ENCODE data around the gene ATP11A.

ATP11A gene

GRCh38 chr13:112905619-112905989 lies 215.8 kb downstream of the ATP11A start:
- peaks cover 10% of the 10 kb centered on the region for H3K4me1 ChIP-seq (ENCODE audit: low read length)
- no peaks in the 10 kb centered on the region for H3K36me3 ChIP-seq (replicated peaks; ENCODE audit: insufficient read depth, low read length)
- no peak overlapping the region for H2AFZ ChIP-seq (ENCODE audit: low read length)
- TF ChIP-seq EZH2 (optimal IDR thresholded peaks at IDR 0.05; ENCODE audit: low read depth, low read length) (no peak), EZH2phosphoT487 (IDR thresholded peaks at IDR 0.05; ENCODE audit: low read length) (no peak), CTCF (IDR thresholded peaks at IDR 0.05; ENCODE audit: low read length) (no peak)
- no peaks in the 10 kb centered on the region for H3K9me3 ChIP-seq (replicated peaks; ENCODE audit: insufficient read depth, low read length)
- no peaks in the 10 kb centered on the region for H3K9me2 ChIP-seq (replicated peaks; ENCODE audit: insufficient read depth, low read length)
- no peak overlapping the region for H3K4me2 ChIP-seq (ENCODE audit: low read depth, low read length)
- H3K79me2 ChIP-seq (ENCODE audit: low read length): no peaks in the 10 kb centered on the region
- 0 out of 2 replicates have a peak, but pooled peaks cover under 1% of the 10 kb centered on the region for H3F3A ChIP-seq (ENCODE audit: insufficient read depth, low read length)
- H3K27ac ChIP-seq (ENCODE audit: low read length): no peak overlapping the region
- H3K9ac ChIP-seq (ENCODE audit: low read length): no peak overlapping the region
- no peak for DNase-seq
- H4K20me1 ChIP-seq (ENCODE audit: insufficient read depth, low read length): no peaks in the 10 kb centered on the region
- peaks cover 4% of the 10 kb centered on the region; the same call in 1 of the 2 replicates for H3K27me3 ChIP-seq (replicated peaks; ENCODE audit: insufficient read depth, low read length)
- H3K4me3 ChIP-seq (ENCODE audit: low read length): no peak overlapping the region

GRCh38 chr13:112905990-112906641 lies 216.3 kb downstream of the ATP11A start:
- peak; percentile 48 for DNase-seq
- Histone ChIP-seq H3K4me2 (ENCODE audit: low read depth, low read length) (peak overlapping the region; percentile 4; the same call in 1 of the 2 replicates), H2AFZ (ENCODE audit: low read length) (peak overlapping the region; percentile 30; the same call in 1 of the 2 replicates), H3K9me3 (replicated peaks; ENCODE audit: insufficient read depth, low read length) (no peaks in the 10 kb centered on the region), H4K20me1 (ENCODE audit: insufficient read depth, low read length) (no peaks in the 10 kb centered on the region), H3K36me3 (replicated peaks; ENCODE audit: insufficient read depth, low read length) (no peaks in the 10 kb centered on the region), H3F3A (ENCODE audit: insufficient read depth, low read length) (no peaks in the 10 kb centered on the region), H3K27ac (ENCODE audit: low read length) (0 out of 2 replicates have a peak overlapping the region, but pooled peaks have one; percentile 1), H3K9ac (ENCODE audit: low read length) (no peak overlapping the region), H3K4me1 (ENCODE audit: low read length) (0 out of 2 replicates have a peak, but pooled peaks cover 6% of the 10 kb centered on the region), H3K79me2 (ENCODE audit: low read length) (no peaks in the 10 kb centered on the region), H3K4me3 (ENCODE audit: low read length) (no peak overlapping the region), H3K9me2 (replicated peaks; ENCODE audit: insufficient read depth, low read length) (no peaks in the 10 kb centered on the region), H3K27me3 (replicated peaks; ENCODE audit: insufficient read depth, low read length) (peaks cover 6% of the 10 kb centered on the region; the same call in 1 of the 2 replicates)
- no peak for TF ChIP-seq EZH2 (optimal IDR thresholded peaks at IDR 0.05; ENCODE audit: low read depth, low read length)
- TF ChIP-seq EZH2phosphoT487 (IDR thresholded peaks at IDR 0.05; ENCODE audit: low read length): no peak
- TF ChIP-seq CTCF (IDR thresholded peaks at IDR 0.05; ENCODE audit: low read length): no peak

- Histone ChIP-seq H3K4me2 (ENCODE audit: low read depth, low read length) (no peak overlapping the region), H3K9me3 (replicated peaks; ENCODE audit: insufficient read depth, low read length) (no peaks in the 10 kb centered on the region), H3K36me3 (replicated peaks; ENCODE audit: insufficient read depth, low read length) (no peaks in the 10 kb centered on the region), H3K9ac (ENCODE audit: low read length) (no peak overlapping the region), H3K27me3 (replicated peaks; ENCODE audit: insufficient read depth, low read length) (peaks cover 13% of the 10 kb centered on the region), H3F3A (ENCODE audit: insufficient read depth, low read length) (no peaks in the 10 kb centered on the region), H2AFZ (ENCODE audit: low read length) (no peak overlapping the region), H3K4me3 (ENCODE audit: low read length) (no peak overlapping the region), H4K20me1 (ENCODE audit: insufficient read depth, low read length) (no peaks in the 10 kb centered on the region), H3K27ac (ENCODE audit: low read length) (no peak overlapping the region), H3K79me2 (ENCODE audit: low read length) (no peaks in the 10 kb centered on the region), H3K9me2 (replicated peaks; ENCODE audit: insufficient read depth, low read length) (no peaks in the 10 kb centered on the region), H3K4me1 (ENCODE audit: low read length) (0 out of 2 replicates have a peak, but pooled peaks cover 6% of the 10 kb centered on the region)
- no peak for DNase-seq
- no peak for TF ChIP-seq EZH2phosphoT487 (IDR thresholded peaks at IDR 0.05; ENCODE audit: low read length)
- no peak for TF ChIP-seq CTCF (IDR thresholded peaks at IDR 0.05; ENCODE audit: low read length)
- no peak for TF ChIP-seq EZH2 (optimal IDR thresholded peaks at IDR 0.05; ENCODE audit: low read depth, low read length)
Observed at GRCh38 chr13:112907286-112907685, 217.4 kb downstream of the ATP11A start.
